Ectodermal cell (in vitro differentiated cells): ENCODE results near the gene MRPL28.
A peak's percentile ranks its signal among the peaks of the same experiment; 100 is the strongest.
"Not testable (repeated sequence)": the region's sequence is repeated elsewhere in the genome, so short reads cannot be mapped to it uniquely, and the experiment has no call there.

Experiments used
- H3K27ac ChIP-seq: 2 replicates; pipeline ENCODE4 v1.7.0; 2013; ENCODE audit warnings: mild to moderate bottlenecking, low read depth, low read length; ENCODE audit not compliant: insufficient read depth, poor library complexity, severe bottlenecking
- H3K27me3 ChIP-seq: 2 replicates; pipeline ENCODE4 v1.7.0; 2013; ENCODE audit warnings: mild to moderate bottlenecking, low read length; ENCODE audit not compliant: insufficient read depth, control insufficient read depth, poor library complexity, severe bottlenecking
- H3K36me3 ChIP-seq: one replicate; pipeline ENCODE4 v1.7.0; 2013; ENCODE audit warnings: low read length; ENCODE audit not compliant: control insufficient read depth, insufficient read depth
- H3K4me1 ChIP-seq: one replicate; pipeline ENCODE4 v1.7.0; 2013; ENCODE audit warnings: low read length; ENCODE audit not compliant: control insufficient read depth, insufficient read depth
- H3K4me3 ChIP-seq: 2 replicates; pipeline ENCODE4 v1.7.0; 2013; ENCODE audit warnings: low read depth, low read length, control low read depth; ENCODE audit not compliant: insufficient read depth
- H3K9me3 ChIP-seq: 2 replicates; pipeline ENCODE4 v1.7.0; 2013; ENCODE audit warnings: mild to moderate bottlenecking, low read length, moderate library complexity; ENCODE audit not compliant: control insufficient read depth
- WGBS, 2 experiments: methylation state at CpG; one replicate each; pipeline ENCODE4 v1.1.7; 2013; ENCODE audit warnings: missing lambda C conversion rate in 2 of 2; 5-methylcytosine and 5-hydroxymethylcytosine counted together

The MRPL28 gene

GRCh38 chr16:389352-389751, 19.0 kb upstream of the MRPL28 start:
- Histone ChIP-seq H3K27me3 (no peaks in the 10 kb centered on the region), H3K4me3 (no peak overlapping the region), H3K36me3 (no peaks in the 10 kb centered on the region), H3K4me1 (no peaks in the 10 kb centered on the region), H3K9me3 (no peaks in the 10 kb centered on the region), H3K27ac (no peak overlapping the region)
- 87 to 88% methylated on average over 10 of the region's 10 CpGs for WGBS, 2 experiments

- H3K27me3 ChIP-seq = peaks cover 13% of the 10 kb centered on the region
- H3K27ac ChIP-seq, H3K9me3 ChIP-seq, H3K36me3 ChIP-seq, H3K4me3 ChIP-seq, H3K4me1 ChIP-seq: not testable (repeated sequence)
- 82 to 85% methylated on average over 20 of the region's 20 CpGs for WGBS, 2 experiments
Measured at GRCh38 chr16:387761-388666, 17.7 kb upstream of the MRPL28 start.

- H3K36me3 ChIP-seq = no peaks in the 10 kb centered on the region
- H3K27ac ChIP-seq = peak overlapping the region; percentile 55
- no peaks in the 10 kb centered on the region for H3K9me3 ChIP-seq
- no peak overlapping the region for H3K4me3 ChIP-seq
- H3K4me1 ChIP-seq = peaks cover 12% of the 10 kb centered on the region
- WGBS, 2 experiments = 87% methylated on average over 19 of the region's 19 CpGs
- peaks cover 24% of the 10 kb centered on the region for H3K27me3 ChIP-seq
Measured at GRCh38 chr16:386641-387156, 16.4 kb upstream of the MRPL28 start.

DNA sequence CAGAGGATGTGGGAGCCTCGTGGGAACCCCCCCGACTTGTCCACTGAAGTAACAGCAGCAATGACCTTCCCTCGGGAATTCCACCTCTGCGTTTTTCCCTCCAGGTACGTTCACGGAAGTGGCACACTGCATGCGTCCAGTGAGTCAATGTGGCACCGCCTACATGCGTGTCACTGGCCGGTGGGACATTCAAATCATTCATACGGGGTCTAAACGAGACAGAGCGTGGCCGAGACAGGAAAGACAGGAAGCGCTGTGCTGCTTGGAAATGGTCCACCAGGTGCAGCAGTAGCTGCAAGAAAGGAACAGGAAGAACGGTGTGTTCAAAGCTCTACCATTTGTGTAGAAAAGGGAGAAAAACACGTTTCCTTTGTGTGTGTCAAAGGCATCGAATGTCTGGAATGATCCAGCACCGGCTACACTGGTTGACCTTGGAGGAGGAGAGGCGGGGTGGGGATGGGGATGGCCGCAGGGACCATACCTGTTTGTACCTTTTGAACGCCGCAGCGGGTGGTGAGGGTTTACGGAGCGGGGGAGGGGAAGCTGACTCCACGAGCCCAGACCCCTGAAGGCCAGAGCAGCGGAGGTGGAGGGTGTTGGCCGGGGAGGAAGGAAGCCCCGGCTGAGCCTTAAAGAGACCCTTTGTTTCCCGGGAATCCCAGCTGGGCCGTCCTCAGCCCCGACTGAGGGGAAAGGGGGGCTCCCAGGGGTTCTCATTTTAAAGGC, 13.2 kb upstream of the MRPL28 start:
- WGBS, 2 experiments = 3 to 4% methylated on average over 33 of the region's 33 CpGs
- Histone ChIP-seq H3K9me3 (no peaks in the 10 kb centered on the region), H3K27me3 (peaks cover 24% of the 10 kb centered on the region), H3K4me3 (no peak overlapping the region), H3K36me3 (no peaks in the 10 kb centered on the region), H3K27ac (no peak overlapping the region), H3K4me1 (peaks cover 19% of the 10 kb centered on the region)

GRCh38 chr16:381789-382717, 11.7 kb upstream of the MRPL28 start, which contains the start of gene PGAP6:
TSS of gene PGAP6 (minus strand) at chr16:381978. CDS start at chr16:381821, 157 bp downstream.
- no peak within 1 kb of the TSS for H3K27ac ChIP-seq
- H3K4me1 ChIP-seq = peaks cover 19% of the 10 kb centered on the region
- no peaks in the 10 kb centered on the region for H3K36me3 ChIP-seq
- peaks cover 24% of the 10 kb centered on the region for H3K27me3 ChIP-seq
- peak within 1 kb of the TSS; percentile 75 for H3K4me3 ChIP-seq
- H3K9me3 ChIP-seq = no peaks in the 10 kb centered on the region
- 0 to 1% methylated on average over 110 to 123 of the region's 123 CpGs for WGBS, 2 experiments

GRCh38 chr16:381012-381788, 10.9 kb upstream of the MRPL28 start:
- peak overlapping the region; percentile 75 for H3K4me3 ChIP-seq
- peaks cover 19% of the 10 kb centered on the region for H3K4me1 ChIP-seq
- H3K27ac ChIP-seq = no peak overlapping the region
- no peaks in the 10 kb centered on the region for H3K36me3 ChIP-seq
- H3K27me3 ChIP-seq = peaks cover 24% of the 10 kb centered on the region
- no peaks in the 10 kb centered on the region for H3K9me3 ChIP-seq
- WGBS, 2 experiments = 0% methylated on average over 73 of the region's 73 CpGs

DNA sequence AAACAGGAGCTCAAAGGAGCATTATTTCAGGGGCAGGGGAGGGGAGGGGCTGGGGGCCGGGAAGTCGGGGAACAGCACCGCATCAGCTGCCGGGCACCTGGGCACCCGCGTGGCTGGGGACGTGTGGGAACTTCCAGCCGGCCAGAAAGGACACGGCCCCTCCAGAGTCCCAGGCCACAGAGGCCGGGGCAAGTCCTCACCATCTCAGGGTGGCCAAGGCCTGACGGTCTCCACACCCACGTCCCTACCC, 10.3 kb upstream of the MRPL28 start:
- Histone ChIP-seq H3K4me1 (peaks cover 19% of the 10 kb centered on the region), H3K36me3 (no peaks in the 10 kb centered on the region), H3K4me3 (peak overlapping the region; percentile 75), H3K9me3 (no peaks in the 10 kb centered on the region), H3K27ac (no peak overlapping the region), H3K27me3 (peaks cover 24% of the 10 kb centered on the region)
- WGBS, 2 experiments = 7 to 8% methylated on average over 12 of the region's 12 CpGs

GRCh38 chr16:379961-380761, 9.8 kb upstream of the MRPL28 start:
- Histone ChIP-seq H3K4me1 (peaks cover 19% of the 10 kb centered on the region), H3K27ac (no peak overlapping the region), H3K9me3 (no peaks in the 10 kb centered on the region), H3K27me3 (peaks cover 24% of the 10 kb centered on the region), H3K36me3 (no peaks in the 10 kb centered on the region), H3K4me3 (peak overlapping the region; percentile 75)
- 81 to 82% methylated on average over 27 of the region's 27 CpGs for WGBS, 2 experiments
